ENCODE results near the gene OTOS.
A peak's percentile ranks its signal among the peaks of the same experiment; 100 is the strongest.

Gene OTOS

GRCh38 chr2:240155745-240156390, 15.4 kb upstream of the OTOS start:
- in situ Hi-C loops (cut with MboI; ENCODE audit: low sequenced_read_pairs, unreplicated experiment): loop anchor here (25.0 kb wide), 1 partner anchor 281 kb away; the partner anchor contains the start of gene GPC1
- DNase-seq (ENCODE audit: low spot score): no peak
- no peak for TF ChIP-seq CTCF (IDR thresholded peaks at IDR 0.05; ENCODE audit: borderline replicate concordance, control extremely low read depth, extremely low read depth, insufficient read depth, missing control alignments)

- no peak for TF ChIP-seq CTCF (IDR thresholded peaks at IDR 0.05; ENCODE audit: borderline replicate concordance, control extremely low read depth, extremely low read depth, insufficient read depth, missing control alignments)
- in situ Hi-C loops (cut with MboI; ENCODE audit: low sequenced_read_pairs, unreplicated experiment): loop anchor here (25.0 kb wide), 1 partner anchor 282 kb away; the partner anchor contains the start of gene GPC1
- no peak for DNase-seq (ENCODE audit: low spot score)
These were observed 14.7 kb upstream of the OTOS start for GRCh38 chr2:240155048-240155744.

GRCh38 chr2:240154606-240155005, 14.1 kb upstream of the OTOS start:
- TF ChIP-seq CTCF (IDR thresholded peaks at IDR 0.05; ENCODE audit: borderline replicate concordance, control extremely low read depth, extremely low read depth, insufficient read depth, missing control alignments): no peak
- no peak for DNase-seq (ENCODE audit: low spot score)
- in situ Hi-C loops (cut with MboI; ENCODE audit: low sequenced_read_pairs, unreplicated experiment): loop anchor here (25.0 kb wide), 1 partner anchor 283 kb away; the partner anchor contains the start of gene GPC1

GRCh38 chr2:240153418-240153817, 13.0 kb upstream of the OTOS start:
- in situ Hi-C loops (cut with MboI; ENCODE audit: low sequenced_read_pairs, unreplicated experiment): loop anchor here (25.0 kb wide), 1 partner anchor 284 kb away; the partner anchor contains the start of gene GPC1
- TF ChIP-seq CTCF (IDR thresholded peaks at IDR 0.05; ENCODE audit: borderline replicate concordance, control extremely low read depth, extremely low read depth, insufficient read depth, missing control alignments): no peak

GRCh38 chr2:240151477-240152031, 11.1 kb upstream of the OTOS start:
- in situ Hi-C loops (cut with MboI; ENCODE audit: low sequenced_read_pairs, unreplicated experiment): loop anchor here (25.0 kb wide), 1 partner anchor 286 kb away; the partner anchor contains the start of gene GPC1
- no peak for TF ChIP-seq CTCF (IDR thresholded peaks at IDR 0.05; ENCODE audit: borderline replicate concordance, control extremely low read depth, extremely low read depth, insufficient read depth, missing control alignments)
- no peak for DNase-seq (ENCODE audit: low spot score)

More at GRCh38 chr2:240153418-240153817, 13.0 kb upstream of the OTOS start:
- DNase-seq (ENCODE audit: low spot score): no peak

- peak; percentile 61 for TF ChIP-seq CTCF (IDR thresholded peaks at IDR 0.05; ENCODE audit: borderline replicate concordance, control extremely low read depth, extremely low read depth, insufficient read depth, missing control alignments)
- peak; percentile 85 for DNase-seq (ENCODE audit: low spot score)
- in situ Hi-C loops (cut with MboI; ENCODE audit: low sequenced_read_pairs, unreplicated experiment): loop anchor here (25.0 kb wide), 1 partner anchor 287 kb away; the partner anchor contains the start of gene GPC1
These were observed 9.7 kb upstream of the OTOS start for GRCh38 chr2:240149943-240150784.
